ENCODE data around the gene ATP8A2. TPM values are rescaled to one million over a fixed set of nuclear protein-coding genes. Genes with fewer than 3 reads are reported as not detected.

ATP8A2 gene
- total and polyA plus RNA-seq, 2 of the 8 experiments (the other 6 are each of a cell fraction or from before 2014, with no cell fraction given): 2.4 to 8.3 TPM

DNA sequence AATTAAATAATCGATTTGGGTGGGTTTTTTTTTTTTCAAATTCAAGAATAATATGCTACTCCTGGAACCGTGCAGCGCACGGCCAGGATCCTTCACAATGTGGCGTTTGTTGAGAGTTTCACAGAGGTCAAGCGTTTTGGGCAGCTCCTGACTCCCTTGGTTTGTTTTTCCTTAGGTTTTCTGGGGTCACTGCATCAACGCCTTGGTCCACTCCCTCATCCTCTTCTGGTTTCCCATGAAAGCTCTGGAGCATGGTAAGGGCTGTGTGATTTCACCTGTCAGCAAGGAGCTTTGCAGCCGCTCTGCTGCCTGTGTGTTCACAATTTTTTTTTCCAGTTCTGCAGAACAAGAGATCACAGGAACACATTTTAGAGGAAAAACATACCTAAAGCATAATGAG, 467.6 kb downstream of the ATP8A2 start:
- H3K9ac ChIP-seq (replicated peaks in 1 of 4; ENCODE audit: extremely low read depth in 1 of 4, low read depth in 3 of 4, low read length in 3 of 4): no peak overlapping the region
- WGBS, 2 experiments (ENCODE audit: extremely low coverage in 1 of 2, insufficient coverage in 1 of 2, insufficient read length in 1 of 2, insufficient replicate concordance in 2 of 2, low coverage in 1 of 2, low lambda C conversion rate in 2 of 2, missing lambda C conversion rate in 1 of 2): 93% methylated on average over 8 of the region's 8 CpGs; no CpG with 5 or more reads in 1 of the 2 experiments
- ChIA-PET POLR2A (ENCODE audit: partially characterized antibody) (no interaction called here), CTCF (ENCODE audit: partially characterized antibody) (interaction anchor here (0.7 to 1.0 kb wide), 2 partner anchors 10 to 236 kb away, joined by 3 read pairs; no protein-coding TSS in a partner anchor)
- no peak overlapping the region for H3K4me2 ChIP-seq (ENCODE audit: insufficient read depth in 1 of 2, low read depth in 2 of 2, low read length in 2 of 2)
- no peaks in the 10 kb centered on the region for H4K20me1 ChIP-seq (replicated peaks in 1 of 2; ENCODE audit: control insufficient read depth in 1 of 2, insufficient read depth in 2 of 2, low read length in 2 of 2)
- no peak overlapping the region for H3K27ac ChIP-seq (ENCODE audit: low read depth, low read length)
- no peaks in the 10 kb centered on the region for H3K9me3 ChIP-seq (ENCODE audit: insufficient read depth in 2 of 2, low read depth in 1 of 2, low read length in 1 of 2)
- no peaks in the 10 kb centered on the region for H3K23me2 ChIP-seq (ENCODE audit: low read depth, low read length)
- H2AK5ac ChIP-seq (ENCODE audit: low read depth, low read length): no peak overlapping the region
- no peaks in the 10 kb centered on the region for H3K36me3 ChIP-seq (ENCODE audit: control insufficient read depth in 2 of 4, insufficient read depth in 4 of 4, low read length in 3 of 4)
- H2BK15ac ChIP-seq (ENCODE audit: low read length): no peak overlapping the region
- no peak overlapping the region for H2AFZ ChIP-seq (ENCODE audit: low read length)
- no peak overlapping the region for H2BK12ac ChIP-seq (ENCODE audit: low read depth, low read length)
- H3K4me1 ChIP-seq (replicated peaks in 1 of 4; ENCODE audit: control insufficient read depth in 3 of 4, insufficient read depth in 4 of 4, low read length in 3 of 4): no peaks in the 10 kb centered on the region
- no peak for TF ChIP-seq TBP (IDR thresholded peaks at IDR 0.05; ENCODE audit: low read depth, low read length)
- no peak for TF ChIP-seq KDM1A (IDR thresholded peaks at IDR 0.05; ENCODE audit: borderline replicate concordance, low read length)
- no peak for TF ChIP-seq CTCF (IDR thresholded peaks at IDR 0.05; ENCODE audit: control extremely low read depth in 1 of 3, insufficient read depth in 1 of 3, low read depth in 1 of 3, low read length in 3 of 3)
- TF ChIP-seq TAF7 (optimal IDR thresholded peaks at IDR 0.05; ENCODE audit: borderline replicate concordance, low read depth, low read length): no peak
- no peak for TF ChIP-seq EZH2 (IDR thresholded peaks at IDR 0.05; ENCODE audit: low read depth, low read length, severe bottlenecking)
- no peak for TF ChIP-seq RFX5 (IDR thresholded peaks at IDR 0.05; ENCODE audit: borderline replicate concordance, low read depth, low read length)
- no peak for TF ChIP-seq PHF8 (conservative IDR thresholded peaks at IDR 0.05; ENCODE audit: low read depth, low read length)
- TF ChIP-seq SP4 (IDR thresholded peaks at IDR 0.05; ENCODE audit: low read length): no peak
- no peak for TF ChIP-seq CEBPB (IDR thresholded peaks at IDR 0.05; ENCODE audit: low read depth, low read length)
- TF ChIP-seq ZNF274 (IDR thresholded peaks at IDR 0.05; ENCODE audit: borderline replicate concordance, extremely low read depth, low read length): no peak
- TF ChIP-seq NRF1 (IDR thresholded peaks at IDR 0.05; ENCODE audit: low read depth, low read length): no peak
- no peak for TF ChIP-seq YY1 (IDR thresholded peaks at IDR 0.05; ENCODE audit: low read depth, low read length)
- no peaks in the 10 kb centered on the region for H3K27me3 ChIP-seq (replicated peaks in 1 of 4; ENCODE audit: control insufficient read depth in 3 of 4, extremely low read depth in 1 of 4, insufficient read depth in 3 of 4, low read length in 3 of 4)
- no peak overlapping the region for H2BK5ac ChIP-seq (ENCODE audit: low read depth, low read length)
- H3K79me2 ChIP-seq (ENCODE audit: control insufficient read depth in 1 of 2, insufficient read depth in 2 of 2, low read length in 2 of 2): no peaks in the 10 kb centered on the region
- no peak overlapping the region for H3K14ac ChIP-seq (ENCODE audit: insufficient read length)
- H3K56ac ChIP-seq (replicated peaks; ENCODE audit: insufficient read length, low read depth, low read length): peak overlapping the region; percentile 11
- no peaks in the 10 kb centered on the region for H3K79me1 ChIP-seq (ENCODE audit: low read depth, low read length)
- H2BK20ac ChIP-seq (ENCODE audit: low read length): no peak overlapping the region
- no peak overlapping the region for H3K4ac ChIP-seq (replicated peaks; ENCODE audit: insufficient read length, low read depth, low read length)
- no peak for FAIRE-seq
- H4K8ac ChIP-seq (ENCODE audit: extremely low read depth, insufficient read depth, low read length): no peak overlapping the region
- H3K4me3 ChIP-seq (ENCODE audit: extremely low read depth in 1 of 4, insufficient read depth in 2 of 4, low read depth in 3 of 4, low read length in 4 of 4): no peak overlapping the region
- no peak overlapping the region for H3K23ac ChIP-seq (ENCODE audit: insufficient read length)
- H2BK120ac ChIP-seq (replicated peaks; ENCODE audit: low read depth, low read length): no peak overlapping the region
- H3K18ac ChIP-seq (ENCODE audit: extremely low read depth, low read length): no peak overlapping the region
- no peak overlapping the region for H4K91ac ChIP-seq (replicated peaks; ENCODE audit: insufficient read length, low read length)
- no peak overlapping the region for H4K5ac ChIP-seq (ENCODE audit: insufficient read length, low read depth, low read length)
- DNase-seq (ENCODE audit: low read depth in 1 of 2, low spot score in 2 of 2): no peak

All from H1 (cell line).